H9 (cell line): ENCODE data around the gene SLC1A7. TPM values are rescaled to one million over a fixed set of nuclear protein-coding genes. Genes with fewer than 3 reads are reported as not detected.

ENCODE experiments used
- DNase-seq: peaks from one replicate; pipeline ENCODE4 v3.0.0-alpha.2; 2017
- H2AFZ ChIP-seq: one replicate; pipeline ENCODE4 v1.6.1; 2013; ENCODE audit warnings: mild to moderate bottlenecking, low read length, control low read depth, moderate library complexity
- H2AK5ac ChIP-seq: 2 replicates; pipeline ENCODE4 v1.6.1; 2013; ENCODE audit warnings: low read length, control low read depth, mixed read lengths; ENCODE audit not compliant: insufficient read length
- H2BK120ac ChIP-seq: one replicate; pipeline ENCODE4 v1.6.1; 2013; ENCODE audit warnings: low read depth, mild to moderate bottlenecking, low read length, control low read depth, inconsistent platforms; ENCODE audit not compliant: poor library complexity, severe bottlenecking
- H2BK12ac ChIP-seq: 2 replicates; pipeline ENCODE4 v1.6.1; 2013; ENCODE audit warnings: low read length, control low read depth, mixed read lengths, low read depth; ENCODE audit not compliant: insufficient read length
- H2BK15ac ChIP-seq: 2 replicates; pipeline ENCODE4 v1.6.1; 2013; ENCODE audit warnings: low read depth, low read length, control low read depth
- H2BK20ac ChIP-seq: one replicate; pipeline ENCODE4 v1.6.1; 2013; ENCODE audit warnings: low read depth, mild to moderate bottlenecking, low read length, control low read depth, inconsistent platforms; ENCODE audit not compliant: poor library complexity, severe bottlenecking
- H2BK5ac ChIP-seq: 2 replicates; pipeline ENCODE4 v1.6.1; 2013; ENCODE audit warnings: low read length, control low read depth, mixed read lengths; ENCODE audit not compliant: insufficient read length
- H3K14ac ChIP-seq: 2 replicates; pipeline ENCODE4 v1.6.1; 2013; ENCODE audit warnings: low read length, control low read depth; ENCODE audit not compliant: insufficient read depth
- H3K18ac ChIP-seq: 2 replicates; pipeline ENCODE4 v1.6.1; 2013; ENCODE audit warnings: low read depth, mild to moderate bottlenecking, mixed read lengths, low read length, control low read depth; ENCODE audit not compliant: insufficient read length
- H3K23ac ChIP-seq: 2 replicates; pipeline ENCODE4 v1.6.1; 2013; ENCODE audit warnings: low read length, control low read depth, mixed read lengths, low read depth; ENCODE audit not compliant: insufficient read length
- H3K23me2 ChIP-seq: 2 replicates; pipeline ENCODE4 v1.6.1; 2013; ENCODE audit warnings: low read depth, mild to moderate bottlenecking, mixed read lengths, low read length, control low read depth; ENCODE audit not compliant: insufficient read length, poor library complexity, severe bottlenecking
- H3K27ac ChIP-seq: 2 replicates; pipeline ENCODE4 v1.5.1; 2013; ENCODE audit warnings: low read length, control low read depth, mixed read lengths, low read depth; ENCODE audit not compliant: insufficient read length
- H3K27me3 ChIP-seq: 2 replicates; pipeline ENCODE4 v1.6.1; 2013; ENCODE audit warnings: low read length, control low read depth, inconsistent platforms; ENCODE audit not compliant: insufficient read depth
- H3K4ac ChIP-seq: 2 replicates; pipeline ENCODE4 v1.6.1; 2013; ENCODE audit warnings: low read depth, mild to moderate bottlenecking, control low read depth, inconsistent platforms, low read length, moderate library complexity
- H3K4me1 ChIP-seq: 2 replicates; pipeline ENCODE4 v1.6.1; 2013; ENCODE audit warnings: low read length, control low read depth, inconsistent platforms; ENCODE audit not compliant: insufficient read depth
- H3K4me2 ChIP-seq: 2 replicates; pipeline ENCODE4 v1.6.1; 2013; ENCODE audit warnings: low read length, control low read depth, mixed read lengths; ENCODE audit not compliant: insufficient read length, insufficient read depth
- H3K56ac ChIP-seq: 2 replicates; pipeline ENCODE4 v1.6.1; 2013; ENCODE audit warnings: low read depth, mild to moderate bottlenecking, mixed read lengths, low read length, control low read depth; ENCODE audit not compliant: insufficient read length
- H3K79me1 ChIP-seq: 2 replicates; pipeline ENCODE4 v1.6.1; 2013; ENCODE audit warnings: low read depth, mild to moderate bottlenecking, moderate library complexity, low read length, control low read depth, inconsistent platforms; ENCODE audit not compliant: insufficient read depth, poor library complexity, severe bottlenecking
- H3K79me2 ChIP-seq: 2 replicates; pipeline ENCODE4 v1.6.1; 2013; ENCODE audit warnings: low read length, control low read depth, inconsistent platforms; ENCODE audit not compliant: insufficient read depth
- H3K9ac ChIP-seq: 2 replicates; pipeline ENCODE4 v1.6.1; 2013; ENCODE audit warnings: low read length, control low read depth, mixed read lengths; ENCODE audit not compliant: insufficient read length; ENCODE audit errors: extremely low read depth
- H3K9me3 ChIP-seq: one replicate; pipeline ENCODE4 v1.6.1; 2013; ENCODE audit warnings: low read depth, low read length, inconsistent platforms; ENCODE audit not compliant: control insufficient read depth
- H3T11ph ChIP-seq: one replicate; pipeline ENCODE4 v1.6.1; 2013; ENCODE audit warnings: mild to moderate bottlenecking, low read length, control low read depth, inconsistent platforms
- H4K20me1 ChIP-seq: one replicate; pipeline ENCODE4 v1.6.1; 2013; ENCODE audit not compliant: control insufficient read depth, insufficient read length, insufficient read depth
- H4K5ac ChIP-seq: 2 replicates; pipeline ENCODE4 v1.6.1; 2013; ENCODE audit warnings: low read depth, mild to moderate bottlenecking, mixed read lengths, low read length, control low read depth; ENCODE audit not compliant: insufficient read length
- H4K8ac ChIP-seq: replicated peaks from 2 replicates; pipeline ENCODE4 v1.6.1; 2013; ENCODE audit warnings: low read length, control low read depth, mixed read lengths, low read depth; ENCODE audit not compliant: insufficient read length
- H4K91ac ChIP-seq: 2 replicates; pipeline ENCODE4 v1.6.1; 2013; ENCODE audit warnings: low read depth, mild to moderate bottlenecking, moderate library complexity, mixed read lengths, low read length, control low read depth; ENCODE audit not compliant: insufficient read length
- H3K27ac Mint-ChIP-seq, 3 experiments: 2 replicates in 2 of 3; 3 replicates in 1 of 3; pipeline ENCODE4 v1.8.0; 2020 to 2021; ENCODE audit warnings: mixed read lengths in 3 of 3, mild to moderate bottlenecking in 1 of 3, moderate library complexity in 1 of 3
- H3K27me3 Mint-ChIP-seq: 2 replicates; pipeline ENCODE4 v1.8.0; 2021; ENCODE audit warnings: low read depth, mild to moderate bottlenecking, moderate library complexity, mixed read lengths
- H3K36me3 Mint-ChIP-seq, 3 experiments: 2 replicates in 2 of 3; 3 replicates in 1 of 3; pipeline ENCODE4 v1.8.0; 2020 to 2021; ENCODE audit warnings: low read depth in 3 of 3, mixed read lengths in 3 of 3; ENCODE audit not compliant: insufficient read depth in 1 of 3
- H3K4me1 Mint-ChIP-seq, 2 experiments: 2 replicates each; pipeline ENCODE4 v1.8.0; 2020; ENCODE audit warnings: mixed read lengths in 2 of 2
- H3K4me3 Mint-ChIP-seq, 2 experiments: 2 replicates in 1 of 2; 3 replicates in 1 of 2; pipeline ENCODE4 v1.8.0; 2020 to 2021; ENCODE audit warnings: mild to moderate bottlenecking in 2 of 2, mixed read lengths in 2 of 2, moderate library complexity in 1 of 2
- H3K9me3 Mint-ChIP-seq, 2 experiments: 2 replicates in 1 of 2; 3 replicates in 1 of 2; pipeline ENCODE4 v1.8.0; 2020; ENCODE audit warnings: mild to moderate bottlenecking in 2 of 2, mixed read lengths in 2 of 2, moderate library complexity in 1 of 2
- WGBS: extraction: QIAGEN DNeasy Blood & Tissue Kit; methylation state at CpG from one replicate; pipeline ENCODE4 v1.1.7; 2013; ENCODE audit warnings: missing lambda C conversion rate, low lambda C conversion rate, mixed read lengths; ENCODE audit not compliant: insufficient read length; ENCODE audit errors: extremely low coverage; 5-methylcytosine and 5-hydroxymethylcytosine counted together
- total RNA-seq: library from RNA; stranded (reverse); gene quantifications from 2 replicates; pipeline ENCODE4 v1.2.1, GENCODE V29; 2021
- TF ChIP-seq, protein P1 (sequence below): fragments of 200-600 bp; sonication (generic); conservative IDR thresholded peaks from 3 replicates; pipeline ENCODE4 v1.8.0; 2021; ENCODE audit warnings: antibody characterized with exemption, mild to moderate bottlenecking

SLC1A7 gene
- total RNA-seq, 1 experiment from 2014 or later, result not detected

DNA sequence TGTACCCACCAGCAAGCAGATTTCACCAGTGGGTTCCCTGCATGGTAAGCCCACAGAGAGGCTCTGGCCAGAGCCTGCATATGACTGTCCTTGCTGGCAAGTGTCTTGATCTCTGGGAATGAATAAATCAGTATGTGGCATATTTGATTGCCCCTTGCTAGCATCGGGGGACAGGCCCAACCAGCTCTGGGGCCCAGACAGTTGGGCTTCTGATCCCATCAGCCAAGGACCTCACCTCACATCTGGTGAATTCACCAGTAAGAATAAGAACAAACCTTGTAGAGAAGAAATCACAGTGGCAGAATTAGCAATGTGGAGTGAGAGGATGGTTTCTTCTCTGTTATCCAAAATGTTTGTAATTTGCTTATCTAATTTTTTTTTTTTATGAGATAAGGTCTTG lies 15.9 kb downstream of the SLC1A7 start:
- H2BK15ac ChIP-seq, result no peak overlapping the region
- H3K27me3 ChIP-seq, result no peaks in the 10 kb centered on the region
- no peak overlapping the region for H4K91ac ChIP-seq
- no peak overlapping the region for H4K8ac ChIP-seq
- H3K79me1 ChIP-seq, result no peaks in the 10 kb centered on the region
- no peak overlapping the region for H3K18ac ChIP-seq
- no peaks in the 10 kb centered on the region for H3K9me3 ChIP-seq
- Mint-ChIP-seq H3K27ac (no peak overlapping the region), H3K36me3 (no peaks in the 10 kb centered on the region), H3K4me1 (peaks cover 6 to 29% of the 10 kb centered on the region in 2 experiments), H3K27me3 (peaks cover 10% of the 10 kb centered on the region), H3K9me3 (no peaks in the 10 kb centered on the region), H3K4me3 (no peak overlapping the region)
- no peak overlapping the region for H2AK5ac ChIP-seq
- no peaks in the 10 kb centered on the region for H4K20me1 ChIP-seq
- TF ChIP-seq, protein P1, sequence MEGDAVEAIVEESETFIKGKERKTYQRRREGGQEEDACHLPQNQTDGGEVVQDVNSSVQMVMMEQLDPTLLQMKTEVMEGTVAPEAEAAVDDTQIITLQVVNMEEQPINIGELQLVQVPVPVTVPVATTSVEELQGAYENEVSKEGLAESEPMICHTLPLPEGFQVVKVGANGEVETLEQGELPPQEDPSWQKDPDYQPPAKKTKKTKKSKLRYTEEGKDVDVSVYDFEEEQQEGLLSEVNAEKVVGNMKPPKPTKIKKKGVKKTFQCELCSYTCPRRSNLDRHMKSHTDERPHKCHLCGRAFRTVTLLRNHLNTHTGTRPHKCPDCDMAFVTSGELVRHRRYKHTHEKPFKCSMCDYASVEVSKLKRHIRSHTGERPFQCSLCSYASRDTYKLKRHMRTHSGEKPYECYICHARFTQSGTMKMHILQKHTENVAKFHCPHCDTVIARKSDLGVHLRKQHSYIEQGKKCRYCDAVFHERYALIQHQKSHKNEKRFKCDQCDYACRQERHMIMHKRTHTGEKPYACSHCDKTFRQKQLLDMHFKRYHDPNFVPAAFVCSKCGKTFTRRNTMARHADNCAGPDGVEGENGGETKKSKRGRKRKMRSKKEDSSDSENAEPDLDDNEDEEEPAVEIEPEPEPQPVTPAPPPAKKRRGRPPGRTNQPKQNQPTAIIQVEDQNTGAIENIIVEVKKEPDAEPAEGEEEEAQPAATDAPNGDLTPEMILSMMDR, result no peak
- H3T11ph ChIP-seq, result no peak overlapping the region
- H3K4ac ChIP-seq, result no peak overlapping the region
- H2BK120ac ChIP-seq, result no peak overlapping the region
- H3K79me2 ChIP-seq, result no peaks in the 10 kb centered on the region
- H3K23me2 ChIP-seq, result no peaks in the 10 kb centered on the region
- H2BK5ac ChIP-seq, result no peak overlapping the region
- no peak overlapping the region for H3K23ac ChIP-seq
- H3K4me2 ChIP-seq, result no peak overlapping the region
- H3K9ac ChIP-seq, result no peak overlapping the region
- no peak overlapping the region for H4K5ac ChIP-seq
- no peak overlapping the region for H2BK20ac ChIP-seq
- no peak overlapping the region for H2AFZ ChIP-seq
- H3K27ac ChIP-seq, result no peak overlapping the region
- H3K4me1 ChIP-seq, result no peaks in the 10 kb centered on the region
- H3K14ac ChIP-seq, result no peak overlapping the region
- H3K56ac ChIP-seq, result no peak overlapping the region
- H2BK12ac ChIP-seq, result no peak overlapping the region
- no CpG with 5 or more reads among the region's 1 CpG for WGBS
- DNase-seq, result no peak
